NK-92 treated with Interleukin-12 subunit alpha and Interleukin-12 subunit beta, amount 100 ng/mL, for 24 hours (cell line): ENCODE data around the gene APOBEC3B.
A peak's percentile ranks its signal among the peaks of the same experiment; 100 is the strongest.
"Not testable (repeated sequence)": the region's sequence is repeated elsewhere in the genome, so short reads cannot be mapped to it uniquely, and the experiment has no call there.

Source experiments
- DNase-seq: peaks from one replicate; lab custom pipeline; 2025; lab: John Stamatoyannopoulos, UW

Gene APOBEC3B

DNA sequence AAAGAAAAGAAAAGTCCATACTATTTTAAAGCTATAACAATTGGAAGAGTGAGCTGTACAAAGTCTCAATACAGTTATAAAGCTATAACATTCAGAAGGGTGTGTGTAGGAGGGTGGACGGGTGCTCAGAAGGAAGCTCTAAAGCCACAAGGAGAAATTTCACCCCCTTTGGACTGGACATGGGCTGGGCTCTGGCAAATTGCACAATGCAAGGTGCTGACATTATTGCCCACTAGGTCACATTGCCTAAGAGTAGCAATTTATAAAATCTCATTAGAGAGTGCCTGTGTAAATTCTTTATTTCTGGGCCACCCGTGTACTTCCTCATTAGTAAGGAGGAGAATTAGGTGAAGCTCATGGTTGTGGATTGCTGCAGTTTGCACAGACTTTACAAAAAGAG, 30.4 kb upstream of the APOBEC3B start:
- DNase-seq, result no peak

DNA sequence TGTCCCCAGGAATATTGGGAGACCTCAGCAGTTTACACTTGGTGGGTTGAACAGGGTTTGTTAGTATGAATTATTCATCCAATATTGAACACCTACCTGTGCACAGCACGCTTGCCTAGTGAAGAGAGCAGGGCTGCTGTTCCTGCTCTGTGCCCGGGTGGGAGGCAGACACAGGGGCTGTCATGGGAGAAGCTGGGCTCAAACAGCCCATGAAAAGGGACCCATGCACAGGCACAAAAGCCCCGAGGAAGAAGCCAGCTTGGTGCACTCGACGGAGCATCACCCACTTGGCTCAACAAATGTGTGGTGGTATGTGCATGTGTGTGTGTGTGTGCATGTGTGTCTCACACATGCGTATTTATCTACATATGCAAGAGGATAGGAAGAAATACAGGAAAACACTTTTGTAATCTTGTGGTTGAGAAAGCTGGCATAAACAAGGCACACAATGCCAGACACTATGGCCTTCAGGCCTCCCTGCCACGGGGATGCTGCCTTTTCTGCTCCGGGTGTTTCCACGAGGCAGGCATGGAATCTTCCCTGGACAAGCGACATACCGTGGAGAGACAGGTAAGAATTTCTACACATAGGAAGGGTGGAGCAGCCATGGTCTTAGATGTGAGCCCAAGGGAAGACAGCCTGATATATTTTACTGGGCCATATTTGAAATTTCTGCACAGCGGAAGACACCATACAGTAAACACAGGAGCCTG, 29.7 kb upstream of the APOBEC3B start:
- DNase-seq, result no peak

DNA sequence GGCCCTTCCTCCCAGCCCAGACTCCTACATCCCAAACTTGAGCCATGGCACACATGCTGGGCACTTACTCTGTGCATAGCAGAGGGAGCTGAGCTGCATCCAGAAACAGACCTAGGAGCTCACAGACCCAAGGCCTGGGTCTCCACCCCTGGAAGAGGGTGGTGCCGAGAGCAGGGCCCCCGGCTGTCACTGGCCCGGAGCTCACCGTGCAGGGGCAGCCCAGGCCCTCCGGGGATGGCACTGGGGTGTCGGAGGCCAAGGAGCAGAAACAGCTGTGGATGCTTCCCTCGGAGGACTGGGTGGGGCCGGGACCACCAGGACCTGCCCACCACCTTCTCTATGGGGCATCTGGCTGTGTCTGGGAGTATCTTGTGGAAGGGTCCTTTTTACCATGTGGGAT, 29.1 kb upstream of the APOBEC3B start:
- no peak for DNase-seq

DNA sequence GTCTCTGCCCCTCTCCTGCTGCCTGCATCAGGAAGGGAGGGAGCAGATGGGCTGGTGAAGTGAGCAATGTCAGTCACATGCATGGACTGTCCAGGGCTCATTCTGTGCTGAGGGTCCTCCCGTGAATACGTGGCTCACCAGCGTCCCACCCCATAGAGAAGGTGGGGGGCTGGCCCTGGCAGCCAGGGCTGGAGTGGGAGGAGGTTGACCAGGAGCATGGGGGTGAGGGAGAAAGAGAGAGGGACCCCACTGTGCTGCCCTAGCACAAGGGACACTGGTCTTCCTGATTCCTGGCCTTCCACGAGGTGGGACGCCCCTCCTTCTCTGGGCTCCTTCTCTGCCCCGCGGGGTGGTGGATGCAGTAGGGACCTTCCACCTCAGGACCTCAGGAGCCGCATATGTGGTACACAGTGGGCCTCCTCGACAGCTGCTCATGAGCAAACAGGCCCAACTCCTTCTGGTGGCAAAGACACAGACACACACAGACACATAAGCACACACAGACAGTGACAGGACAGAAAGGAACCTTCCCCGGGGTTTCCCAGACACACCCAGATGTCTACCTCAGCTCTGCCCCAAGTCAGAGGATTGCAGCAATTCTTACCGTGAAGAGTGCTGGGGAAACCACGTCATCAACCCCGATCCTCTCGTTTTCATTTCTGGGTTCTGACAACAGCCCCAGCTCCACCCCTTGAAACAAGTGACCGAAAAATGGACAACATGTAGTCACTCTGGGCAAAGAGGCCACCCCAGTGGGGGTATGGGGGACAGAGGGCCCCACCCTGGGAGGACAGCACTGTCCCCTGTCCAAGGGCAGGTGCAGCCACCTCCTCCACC, 28.4 kb upstream of the APOBEC3B start:
- peak; percentile 59 for DNase-seq

DNA sequence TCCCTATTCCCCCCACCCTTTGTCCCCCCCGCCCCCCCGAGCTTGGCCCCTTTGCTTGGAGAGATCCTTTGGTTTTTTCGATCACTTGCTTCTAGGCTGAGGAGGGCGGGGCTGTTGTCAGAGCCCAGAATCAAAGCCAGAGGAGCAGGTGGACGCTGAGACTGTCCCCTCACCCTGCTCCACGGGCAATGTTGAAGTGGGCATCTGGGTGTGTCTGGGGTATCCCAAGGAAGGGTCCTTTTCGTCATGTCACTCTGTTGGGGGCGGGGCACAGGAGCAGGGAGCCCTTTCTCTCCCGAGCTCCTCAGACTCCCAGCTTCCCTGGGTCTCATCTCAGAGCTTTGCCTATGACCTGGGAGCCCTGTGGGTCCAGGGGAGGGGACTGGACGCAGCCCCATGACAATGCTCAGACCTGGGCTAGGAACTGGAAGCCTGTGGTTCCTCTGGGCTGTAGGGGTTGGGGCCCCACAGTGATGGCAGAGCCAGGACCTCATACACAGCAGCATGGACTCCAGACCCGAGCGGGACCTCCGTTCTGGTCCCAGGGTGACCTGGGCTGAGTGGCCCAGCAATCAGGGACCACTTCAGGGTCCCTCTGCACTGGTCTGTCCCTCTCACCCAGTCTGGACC, 27.6 kb upstream of the APOBEC3B start:
- no peak for DNase-seq

DNA sequence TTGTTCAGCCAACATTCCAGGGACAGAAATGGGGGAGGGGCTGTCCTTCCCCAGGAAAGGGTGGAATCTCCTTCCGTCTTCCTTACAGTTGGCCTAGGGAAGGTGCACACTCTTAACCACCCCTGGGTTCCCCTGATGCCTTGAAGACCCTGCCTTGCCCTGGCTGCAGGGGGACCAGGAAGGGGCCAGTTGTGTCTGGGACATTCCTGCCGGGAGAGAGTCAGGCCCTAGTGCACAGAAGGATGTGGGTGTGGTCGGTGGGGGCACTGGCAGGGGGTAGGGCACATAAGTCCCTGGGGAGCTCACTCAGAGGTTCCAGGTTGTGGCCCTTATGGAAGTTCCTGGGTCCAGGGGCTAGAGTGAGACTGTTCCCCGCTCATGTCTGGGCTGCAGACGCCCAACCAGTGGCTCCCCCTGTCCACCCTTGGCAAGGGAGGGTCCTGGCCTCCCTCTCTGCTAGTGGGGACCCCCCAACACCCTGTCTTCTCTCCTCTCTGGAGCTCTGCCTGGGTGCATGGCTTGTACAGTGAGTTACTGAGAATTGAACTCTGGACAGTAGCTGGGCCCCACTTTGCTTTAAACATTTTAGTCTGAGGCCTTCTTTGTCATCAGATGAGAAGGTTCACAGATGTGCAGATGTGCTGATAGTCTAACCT, 26.8 kb upstream of the APOBEC3B start:
- DNase-seq, result no peak

DNA sequence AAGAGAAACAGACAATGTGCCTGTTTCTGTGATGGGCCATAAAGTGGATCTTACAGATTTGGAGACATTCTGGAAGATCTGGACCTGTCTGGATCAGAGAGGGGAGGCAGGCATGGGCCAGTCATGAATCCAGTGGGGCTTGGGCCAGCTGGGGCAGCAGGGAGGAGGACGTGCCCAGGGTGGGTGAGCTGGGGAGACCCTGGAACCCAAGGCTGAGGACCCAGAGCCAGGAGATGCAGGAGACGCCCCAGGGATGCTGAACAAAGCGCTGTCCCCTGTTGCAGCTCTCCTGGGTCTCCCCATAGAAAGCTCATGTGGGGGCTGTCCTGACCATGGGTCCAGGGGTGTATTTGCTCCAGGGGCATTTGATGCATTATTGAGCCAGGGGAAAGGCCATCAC, 26.2 kb upstream of the APOBEC3B start:
- DNase-seq, result no peak

DNA sequence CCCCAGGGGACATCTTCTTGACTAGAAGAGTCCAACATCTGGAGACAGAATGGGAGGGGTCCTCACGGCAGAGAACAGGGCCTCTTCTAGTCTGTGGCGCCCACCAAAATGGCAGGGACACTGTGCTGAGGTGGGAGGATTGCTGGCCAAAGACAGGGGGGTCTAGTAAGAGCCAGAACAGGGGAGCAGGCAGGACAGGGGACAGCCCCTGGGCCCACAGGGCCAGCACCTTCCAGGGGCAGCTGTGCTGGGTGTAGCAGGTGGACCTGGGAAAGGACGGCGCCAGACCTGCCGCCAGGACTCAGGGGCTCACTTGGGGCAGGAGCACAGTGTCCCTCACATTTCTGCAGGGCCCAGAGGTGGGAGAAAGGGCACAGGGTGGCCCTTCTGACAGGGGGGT, 25.6 kb upstream of the APOBEC3B start:
- no peak for DNase-seq

DNA sequence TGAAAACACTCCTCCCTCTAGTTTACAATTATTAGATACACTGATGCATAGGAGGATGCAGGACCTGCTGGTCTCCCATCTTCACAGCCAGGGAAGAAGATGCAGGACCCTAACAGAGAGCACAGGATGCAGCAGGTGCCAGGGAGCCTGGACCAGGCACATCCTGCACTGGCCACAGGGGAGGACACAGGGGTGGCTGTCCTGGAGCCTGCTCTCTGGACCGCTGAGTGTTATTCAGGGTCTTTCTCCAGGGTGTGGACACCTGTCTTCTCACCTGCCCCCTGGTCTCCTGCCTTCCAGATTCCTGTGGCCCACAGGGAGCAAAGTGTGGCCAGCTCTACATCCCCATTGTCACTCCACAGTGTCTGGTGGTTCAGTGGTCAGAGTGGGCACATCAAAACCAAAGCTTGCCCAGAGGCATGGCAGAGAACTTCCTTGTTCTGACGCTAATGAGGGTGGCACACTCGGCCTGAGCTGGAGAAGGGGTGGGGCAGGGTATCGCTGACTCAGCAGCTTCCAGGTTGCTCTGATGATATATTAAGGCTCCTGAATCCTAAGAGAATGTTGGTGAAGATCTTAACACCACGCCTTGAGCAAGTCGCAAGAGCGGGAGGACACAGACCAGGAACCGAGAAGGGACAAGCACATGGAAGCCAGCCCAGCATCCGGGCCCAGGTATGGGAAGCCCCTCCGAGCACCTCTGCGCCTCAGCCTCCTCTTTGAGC, 24.9 kb upstream of the APOBEC3B start, which contains the start of gene APOBEC3A:
Gene APOBEC3A, plus strand, starts transcription at position 564 of the 725 bp plus-strand sequence. Its CDS starts 83 bp downstream, at position 647.
- no peak for DNase-seq

DNA sequence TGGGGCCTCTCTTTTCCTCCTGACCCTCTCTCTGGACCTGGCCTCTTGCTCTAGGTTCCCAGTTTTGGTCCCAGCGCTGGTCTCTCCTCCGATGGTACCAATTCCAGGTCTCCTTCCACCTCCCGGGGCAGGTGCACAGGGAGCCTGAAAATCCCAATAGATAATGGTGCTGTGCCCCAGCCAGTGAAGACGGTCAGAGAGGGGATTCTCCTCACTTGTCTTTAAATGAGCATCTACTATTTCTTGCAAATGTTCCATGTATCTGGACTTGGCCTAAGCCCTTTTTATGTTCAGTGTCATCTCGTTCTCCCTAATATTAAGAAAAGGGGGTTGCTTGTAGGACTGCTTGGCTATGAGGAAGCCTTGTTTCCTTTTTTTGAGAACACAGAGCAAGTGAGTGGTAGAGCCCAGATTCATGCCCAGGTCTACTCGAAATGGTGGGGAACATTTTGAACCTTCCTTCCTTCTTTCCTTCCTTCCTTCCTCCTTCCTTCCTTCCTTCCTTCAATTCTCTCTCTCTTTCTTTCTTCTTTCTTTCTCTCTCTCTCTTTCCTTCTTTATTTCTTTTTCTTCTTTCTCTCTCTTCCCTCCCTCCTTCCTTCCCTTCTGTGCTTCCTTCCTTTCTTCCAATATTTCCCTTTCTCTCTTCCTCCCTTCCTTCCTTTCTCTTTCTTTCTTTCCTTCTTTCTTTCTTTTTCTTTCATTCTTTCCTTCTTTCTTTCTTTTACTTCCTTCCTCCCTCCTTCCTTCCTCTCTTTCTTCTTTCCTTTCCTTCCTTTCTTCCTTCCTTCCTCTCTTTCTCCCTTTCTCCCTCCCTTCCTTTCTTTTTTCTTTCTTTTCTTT, 24.1 kb upstream of the APOBEC3B start:
- no peak for DNase-seq

DNA sequence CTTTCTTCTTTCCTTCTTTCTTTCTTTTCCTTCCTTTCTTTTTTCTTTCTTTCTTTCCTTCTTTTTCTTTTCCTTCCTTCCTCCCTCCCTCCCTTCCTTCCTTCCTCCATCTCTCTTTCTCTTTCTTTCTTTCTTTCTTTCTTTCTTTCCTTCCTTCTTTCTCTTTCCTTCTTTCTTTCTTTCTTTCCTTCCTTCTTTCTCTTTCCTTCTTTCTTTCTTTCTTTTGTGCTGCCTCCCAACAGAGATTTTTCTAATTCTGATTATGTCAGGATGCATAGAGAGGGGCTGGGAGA, 23.6 kb upstream of the APOBEC3B start:
- DNase-seq, result not testable (repeated sequence)

DNA sequence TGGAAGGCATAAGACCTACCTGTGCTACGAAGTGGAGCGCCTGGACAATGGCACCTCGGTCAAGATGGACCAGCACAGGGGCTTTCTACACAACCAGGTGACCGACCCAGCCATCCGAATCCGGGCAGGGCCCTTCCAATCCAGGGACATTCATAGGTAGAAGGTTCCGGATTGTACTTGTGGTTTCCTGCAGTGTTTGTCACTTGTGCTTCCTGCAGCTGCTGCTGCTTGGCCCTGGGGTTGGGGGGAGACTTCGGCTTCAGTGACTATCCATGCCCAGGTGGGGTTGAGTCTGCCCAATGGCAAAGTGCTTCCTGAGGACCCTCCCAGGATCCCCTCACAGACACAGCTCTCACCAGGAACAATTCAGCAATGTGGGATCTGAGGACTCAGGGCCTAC, 22.6 kb upstream of the APOBEC3B start:
- DNase-seq, result no peak

DNA sequence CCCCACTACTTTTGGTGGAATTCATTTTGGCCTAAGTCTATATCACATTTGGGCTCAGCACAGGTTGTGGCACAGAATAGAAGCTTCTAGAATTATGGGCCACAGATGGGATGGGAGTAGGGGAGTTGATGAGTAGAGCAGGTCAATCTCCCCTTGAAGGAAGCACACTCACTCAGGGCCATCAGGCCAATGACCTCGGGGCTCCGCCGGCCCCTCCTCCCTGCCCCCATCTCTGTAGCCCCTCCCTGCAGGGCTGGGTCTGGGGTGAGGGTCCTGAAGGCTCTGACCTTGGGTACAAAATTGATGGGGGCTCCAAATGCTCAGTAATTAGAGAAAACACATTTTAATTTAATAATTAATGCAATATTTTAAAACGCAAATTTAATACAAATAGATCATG, 21.5 kb upstream of the APOBEC3B start:
- not testable (repeated sequence) for DNase-seq

DNA sequence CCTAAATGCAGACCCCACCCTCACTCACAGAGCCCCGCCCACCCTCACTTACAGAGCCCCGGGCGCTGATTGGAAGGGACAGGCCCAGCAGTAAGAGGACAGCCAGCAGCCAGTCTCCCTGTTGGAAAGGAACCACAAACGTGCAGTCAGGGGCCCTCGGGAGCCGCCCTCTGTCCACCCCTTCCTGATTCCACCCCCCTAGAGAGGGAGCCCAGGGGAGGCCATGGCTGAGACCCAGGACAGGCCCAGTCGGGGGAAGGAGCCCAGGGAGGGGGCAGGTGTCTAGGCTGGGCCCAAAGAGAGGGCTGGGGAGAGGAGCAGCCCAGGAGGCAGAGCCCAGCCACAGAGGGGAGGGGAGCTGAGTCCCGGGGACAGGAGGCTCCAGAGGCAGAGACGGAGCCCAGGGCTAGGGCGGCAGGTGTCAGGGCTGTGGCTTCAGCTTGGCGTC, 18.8 kb upstream of the APOBEC3B start:
- not testable (repeated sequence) for DNase-seq

DNA sequence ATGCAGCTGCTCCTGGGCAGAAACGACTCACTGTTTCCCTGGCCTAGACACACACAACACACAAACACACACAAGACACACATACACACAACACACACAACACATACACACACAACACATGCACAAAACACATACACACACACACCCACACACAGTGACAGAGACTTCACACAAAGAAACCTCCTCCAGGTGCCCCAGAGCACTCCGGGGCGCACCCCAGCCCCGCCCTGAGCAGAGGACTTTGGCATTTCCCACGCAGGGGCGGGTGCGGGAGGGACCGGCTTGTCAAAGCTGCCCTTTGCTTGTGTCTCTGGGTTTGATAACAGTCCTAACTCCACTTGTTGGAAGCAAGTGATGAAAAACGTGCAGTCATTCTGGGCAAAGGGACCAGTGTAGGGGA, 18.3 kb upstream of the APOBEC3B start:
- no peak for DNase-seq

DNA sequence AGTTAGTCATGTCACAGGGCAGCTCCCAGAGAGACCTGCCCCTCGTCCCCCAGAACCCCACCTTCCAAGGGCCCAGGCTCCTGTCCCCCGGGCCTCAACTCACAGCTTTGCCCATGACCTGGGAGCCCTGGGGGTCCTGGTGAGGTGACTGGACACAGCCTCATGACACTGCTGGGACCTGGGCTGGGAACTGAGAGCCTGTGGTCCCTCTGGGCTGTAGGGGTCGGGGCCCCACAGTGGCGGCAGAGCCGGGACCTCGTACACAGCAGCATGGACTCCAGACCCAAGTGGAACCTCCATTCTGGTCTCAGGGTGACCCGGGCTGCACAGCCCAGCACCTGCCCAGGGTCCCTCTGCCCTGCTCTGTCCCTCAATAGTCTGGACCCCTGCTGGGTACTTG, 17.8 kb upstream of the APOBEC3B start:
- DNase-seq, result no peak

DNA sequence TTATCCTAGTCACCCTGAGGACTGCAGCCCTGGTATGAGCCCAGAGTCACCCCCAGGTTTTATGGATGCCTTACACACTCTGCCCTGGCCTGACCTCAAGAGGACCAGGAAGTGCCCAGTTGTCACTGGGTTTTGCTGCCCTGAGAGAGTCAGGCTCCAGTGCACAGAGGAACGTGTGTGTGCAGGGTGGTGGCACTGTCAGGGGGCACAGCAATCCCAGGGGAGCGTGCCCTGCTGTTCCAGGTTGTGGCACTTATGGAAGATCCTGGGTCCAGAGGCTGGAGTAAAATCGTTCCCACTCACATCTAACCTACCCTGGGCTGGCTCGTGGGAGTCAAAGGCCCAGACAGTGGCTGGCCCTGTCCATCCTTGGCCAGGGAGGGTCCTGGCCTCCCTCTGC, 17.2 kb upstream of the APOBEC3B start:
- no peak for DNase-seq

DNA sequence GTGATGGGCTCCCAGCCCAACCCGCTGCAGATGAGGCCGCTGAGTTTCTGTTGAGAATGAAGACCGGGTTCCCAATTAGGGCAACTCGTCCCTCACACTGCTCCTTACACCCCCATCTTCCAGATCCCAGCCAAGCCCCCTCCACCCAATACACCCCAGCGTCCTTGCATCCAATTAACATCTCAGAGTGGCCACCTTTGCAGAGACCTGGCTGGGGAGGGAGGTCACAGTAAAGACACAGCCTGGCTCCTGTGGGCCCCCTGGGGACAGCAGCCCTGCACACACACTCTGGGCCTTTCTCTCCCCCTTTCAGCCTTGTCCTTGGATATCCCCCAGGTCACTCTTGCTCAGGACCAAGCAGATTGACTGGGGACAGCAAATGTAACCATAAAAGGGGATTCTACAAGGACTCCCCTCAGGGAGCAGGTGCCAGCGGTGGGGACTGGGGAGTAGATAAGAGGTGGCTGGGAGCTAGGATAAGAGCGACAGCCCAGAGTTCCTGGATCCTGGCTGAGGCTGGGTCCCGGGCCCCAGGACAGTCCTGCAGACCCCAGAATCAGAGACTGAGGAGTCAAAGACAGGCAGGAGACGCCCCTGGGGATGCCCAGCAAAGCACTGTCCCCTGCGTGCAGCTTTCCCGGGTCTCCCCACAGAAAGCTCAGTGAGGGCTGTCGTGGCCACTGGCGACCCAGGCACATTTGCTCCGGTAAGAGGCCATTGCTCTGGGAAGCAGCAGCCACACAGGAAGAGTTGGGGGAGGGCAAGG, 16.4 kb upstream of the APOBEC3B start:
- DNase-seq, result no peak

DNA sequence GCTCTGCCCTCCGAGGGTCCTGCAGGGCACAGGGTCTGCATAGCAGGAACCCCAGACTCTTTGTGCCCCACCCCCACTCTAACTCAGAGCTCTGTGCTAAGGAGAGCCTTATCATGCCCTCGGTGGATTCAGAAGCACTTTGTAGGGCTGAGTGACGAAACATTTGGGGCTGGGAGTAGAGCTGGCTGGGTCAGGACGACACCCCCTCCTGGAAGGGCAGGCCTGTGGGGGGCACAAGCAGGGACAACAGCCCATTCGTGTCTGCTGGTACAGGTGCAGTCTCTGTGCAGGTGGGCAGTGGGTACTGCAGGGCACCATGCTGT, 15.8 kb upstream of the APOBEC3B start:
- no peak for DNase-seq

DNA sequence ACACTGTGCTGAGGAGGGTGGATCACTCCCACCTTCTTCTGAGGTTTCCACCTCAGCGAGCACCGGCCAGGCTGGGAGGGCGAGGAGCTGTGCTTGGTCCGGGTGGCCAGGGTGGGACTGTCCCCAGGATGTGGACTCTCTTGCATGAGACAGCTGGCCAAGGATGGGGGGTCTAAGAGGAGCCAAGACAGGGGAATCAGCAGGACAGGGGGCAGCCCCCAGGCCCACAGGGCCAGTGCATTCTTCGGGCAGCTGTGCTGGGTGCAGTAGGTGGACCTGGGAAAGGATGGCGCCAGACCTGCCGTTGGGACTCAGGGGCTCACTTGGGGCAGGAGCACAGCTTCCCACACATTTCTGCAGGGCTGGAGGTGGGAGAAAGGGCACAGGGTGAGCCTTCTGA, 15.2 kb upstream of the APOBEC3B start:
- no peak for DNase-seq
